Spleen (tissue), 7 donors: ENCODE results near the gene SAMD14.

Experiments used
- CTCF ChIP-seq, 11 experiments: fragments of 200-600 bp in 7 of 11; fragments of 450-650 bp in 4 of 11; sonication (generic) in 4 of 11; IDR thresholded peaks in 8 of 11; conservative IDR thresholded peaks in 3 of 11; 1 replicate in 7 of 11; 2 replicates in 4 of 11; pipeline versions ENCODE4 v1.4.0 to v1.8.0; 2016 to 2021; ENCODE audit warnings: antibody characterized with exemption in 11 of 11, inconsistent platforms in 4 of 11, mild to moderate bottlenecking in 1 of 11
- POLR2A ChIP-seq, 3 donors: fragments of 450-650 bp; IDR thresholded peaks; one replicate each; pipeline ENCODE4 v1.5.1; 2017; ENCODE audit warnings: antibody characterized with exemption in 3 of 3, mild to moderate bottlenecking in 1 of 3
- POLR2AphosphoS5 ChIP-seq, 3 donors: sonication (generic); formaldehyde crosslinking; IDR thresholded peaks; one replicate each; pipeline ENCODE4 v1.5.1; 2017; ENCODE audit warnings: antibody characterized with exemption in 3 of 3
- donor health status: DM: no; HTN: no; CAD: no; lungs with moderate emphysema.
- donor health status: DM: no; HTN: no; CAD: no.
- donor health status: DM: no; HTN: no; CAD: no.

- TF ChIP-seq CTCF (IDR thresholded peaks at IDR 0.05 in 8 of 11, conservative IDR thresholded peaks at IDR 0.05 in 3 of 11) = no peak
- TF ChIP-seq POLR2AphosphoS5 (IDR thresholded peaks at IDR 0.05) = no peak
- TF ChIP-seq POLR2A (IDR thresholded peaks at IDR 0.05) = no peak
Measured at GRCh38 chr17:50172130-50172529, 42.2 kb upstream of the SAMD14 start.
